ENCODE results near the gene AKAP13. TPM values are rescaled to one million over a fixed set of nuclear protein-coding genes. Genes with fewer than 3 reads are reported as not detected.

AKAP13 gene
- polyA plus RNA-seq, 1 donor from 2014 or later = 10.0 TPM

GRCh38 chr15:85356276-85356675 is 24.1 kb upstream of the AKAP13 start:
- no peaks in the 10 kb centered on the region for H3K9me2 ChIP-seq (ENCODE audit: insufficient read depth, low read length)
- H3K9ac ChIP-seq (ENCODE audit: low read length) = no peak overlapping the region
- H4K20me1 ChIP-seq (ENCODE audit: insufficient read depth) = no peaks in the 10 kb centered on the region
- H3K9me3 ChIP-seq (ENCODE audit: low read length) = no peaks in the 10 kb centered on the region
- H3K4me3 ChIP-seq (ENCODE audit: low read length) = no peak overlapping the region
- no peaks in the 10 kb centered on the region for H3K27me3 ChIP-seq (ENCODE audit: insufficient read depth, low read depth, low read length)
- H3K79me2 ChIP-seq (replicated peaks; ENCODE audit: insufficient read depth, low read length) = no peaks in the 10 kb centered on the region
- no peak overlapping the region for H3K27ac ChIP-seq (ENCODE audit: low read length)
- TF ChIP-seq CTCF (IDR thresholded peaks at IDR 0.05; ENCODE audit: poor library complexity, severe bottlenecking) (no peak), RAD21 (conservative IDR thresholded peaks at IDR 0.05) (no peak), REST (IDR thresholded peaks at IDR 0.05; ENCODE audit: borderline replicate concordance) (no peak), SMC3 (conservative IDR thresholded peaks at IDR 0.05; ENCODE audit: poor library complexity) (no peak), EP300 (conservative IDR thresholded peaks at IDR 0.05; ENCODE audit: poor library complexity, severe bottlenecking) (no peak), TAF1 (IDR thresholded peaks at IDR 0.05; ENCODE audit: low read depth) (no peak), POLR2AphosphoS5 (IDR thresholded peaks at IDR 0.05) (no peak), MXI1 (conservative IDR thresholded peaks at IDR 0.05; ENCODE audit: poor library complexity, severe bottlenecking) (no peak), EZH2 (IDR thresholded peaks at IDR 0.05; ENCODE audit: borderline replicate concordance, insufficient read depth, low read length, poor library complexity, severe bottlenecking) (no peak)
- no peak overlapping the region for H3K4me2 ChIP-seq (ENCODE audit: low read length)
- H2AFZ ChIP-seq (ENCODE audit: low read depth, low read length) = no peak overlapping the region
- H3K36me3 ChIP-seq (ENCODE audit: insufficient read depth, low read length) = no peaks in the 10 kb centered on the region
- no peaks in the 10 kb centered on the region for H3F3A ChIP-seq (ENCODE audit: insufficient read depth, low read length, poor library complexity, severe bottlenecking)

- Histone ChIP-seq H3K4me2 (ENCODE audit: low read length) (no peak overlapping the region), H2AFZ (ENCODE audit: low read depth, low read length) (no peak overlapping the region), H3K9me2 (ENCODE audit: insufficient read depth, low read length) (no peaks in the 10 kb centered on the region), H3K36me3 (ENCODE audit: insufficient read depth, low read length) (no peaks in the 10 kb centered on the region), H4K20me1 (ENCODE audit: insufficient read depth) (no peaks in the 10 kb centered on the region), H3K9ac (ENCODE audit: low read length) (no peak overlapping the region), H3F3A (ENCODE audit: insufficient read depth, low read length, poor library complexity, severe bottlenecking) (no peaks in the 10 kb centered on the region), H3K4me3 (ENCODE audit: low read length) (no peak overlapping the region), H3K79me2 (replicated peaks; ENCODE audit: insufficient read depth, low read length) (no peaks in the 10 kb centered on the region), H3K9me3 (ENCODE audit: low read length) (no peaks in the 10 kb centered on the region), H3K27ac (ENCODE audit: low read length) (no peak overlapping the region), H3K27me3 (ENCODE audit: insufficient read depth, low read depth, low read length) (no peaks in the 10 kb centered on the region)
- TF ChIP-seq EP300 (conservative IDR thresholded peaks at IDR 0.05; ENCODE audit: poor library complexity, severe bottlenecking) = no peak
- no peak for TF ChIP-seq RAD21 (conservative IDR thresholded peaks at IDR 0.05)
- TF ChIP-seq MXI1 (conservative IDR thresholded peaks at IDR 0.05; ENCODE audit: poor library complexity, severe bottlenecking) = no peak
- no peak for TF ChIP-seq EZH2 (IDR thresholded peaks at IDR 0.05; ENCODE audit: borderline replicate concordance, insufficient read depth, low read length, poor library complexity, severe bottlenecking)
- no peak for TF ChIP-seq POLR2AphosphoS5 (IDR thresholded peaks at IDR 0.05)
Observed at GRCh38 chr15:85361323-85361722, 19.1 kb upstream of the AKAP13 start.

Measured in neural cell (in vitro differentiated cells).